ENCODE measurements around the gene IL10RB. TPM values are rescaled to one million over a fixed set of nuclear protein-coding genes. Genes with fewer than 3 reads are reported as not detected.
A peak's percentile ranks its signal among the peaks of the same experiment; 100 is the strongest.
"Not testable (repeated sequence)": the region's sequence is repeated elsewhere in the genome, so short reads cannot be mapped to it uniquely, and the experiment has no call there.

The IL10RB gene
- total and polyA plus RNA-seq, 2 experiments from 2014 or later = 2.2 to 2.5 TPM

DNA sequence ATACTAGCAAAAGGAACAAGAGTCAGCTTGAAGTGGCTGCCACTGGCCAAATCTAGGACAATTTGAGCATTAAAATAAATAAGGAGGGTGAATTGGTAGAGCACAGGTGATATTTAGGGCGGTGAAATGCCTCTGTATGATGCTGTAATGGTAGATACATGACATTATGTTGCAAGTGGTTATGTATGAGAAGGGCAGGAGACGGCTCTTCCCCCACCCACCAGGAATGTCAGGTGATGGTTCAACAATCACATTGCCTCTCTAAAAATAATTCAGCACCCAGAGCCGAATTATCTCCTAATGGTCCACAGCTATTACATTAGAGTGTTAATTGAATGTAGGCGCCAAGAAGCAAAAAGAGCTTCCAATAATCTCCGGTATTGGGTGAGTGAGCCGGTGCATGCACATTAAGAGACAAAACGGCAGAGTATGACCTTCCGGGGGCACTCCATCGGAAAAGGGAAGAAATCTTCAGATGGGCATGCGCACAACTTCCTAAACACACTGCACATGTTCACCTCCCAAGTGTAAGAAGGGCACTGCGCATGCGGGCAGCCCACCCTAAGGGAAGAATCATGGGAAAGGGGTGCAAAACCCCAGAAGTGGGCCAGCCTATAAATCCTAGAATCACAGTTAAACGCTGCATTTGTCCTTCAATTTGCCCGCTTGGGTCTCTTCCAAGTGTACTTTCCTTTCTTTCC is 51.8 kb downstream of the IL10RB start:
- ATAC-seq (no peak), DNase-seq (ENCODE audit: low spot score) (no peak)
- Histone ChIP-seq H3K4me3 (no peak overlapping the region), H3K36me3 (ENCODE audit: insufficient read depth) (no peaks in the 10 kb centered on the region), H3F3A (replicated peaks; ENCODE audit: low read depth) (0 out of 2 replicates have a peak, but pooled peaks cover 3% of the 10 kb centered on the region), H3K4me2 (no peak overlapping the region), H3K9me2 (ENCODE audit: insufficient read depth) (no peaks in the 10 kb centered on the region), H3K79me2 (replicated peaks; ENCODE audit: insufficient read depth) (no peaks in the 10 kb centered on the region), H2AFZ (no peak overlapping the region), H4K20me1 (replicated peaks; ENCODE audit: insufficient read depth) (no peaks in the 10 kb centered on the region), H3K27ac (ENCODE audit: low read depth) (no peak overlapping the region), H3K4me1 (ENCODE audit: insufficient read depth) (no peaks in the 10 kb centered on the region), H3K27me3 (ENCODE audit: insufficient read depth) (no peaks in the 10 kb centered on the region)
- no peak for TF ChIP-seq EZH2 (IDR thresholded peaks at IDR 0.05; ENCODE audit: low read depth, unreplicated experiment)
- no peak for TF ChIP-seq POLR2AphosphoS5 (IDR thresholded peaks at IDR 0.05; ENCODE audit: low read depth)
- no peak for TF ChIP-seq CREB1 (CRISPR knock-in tag; IDR thresholded peaks at IDR 0.05; ENCODE audit: low read depth)
- TF ChIP-seq, protein P1, sequence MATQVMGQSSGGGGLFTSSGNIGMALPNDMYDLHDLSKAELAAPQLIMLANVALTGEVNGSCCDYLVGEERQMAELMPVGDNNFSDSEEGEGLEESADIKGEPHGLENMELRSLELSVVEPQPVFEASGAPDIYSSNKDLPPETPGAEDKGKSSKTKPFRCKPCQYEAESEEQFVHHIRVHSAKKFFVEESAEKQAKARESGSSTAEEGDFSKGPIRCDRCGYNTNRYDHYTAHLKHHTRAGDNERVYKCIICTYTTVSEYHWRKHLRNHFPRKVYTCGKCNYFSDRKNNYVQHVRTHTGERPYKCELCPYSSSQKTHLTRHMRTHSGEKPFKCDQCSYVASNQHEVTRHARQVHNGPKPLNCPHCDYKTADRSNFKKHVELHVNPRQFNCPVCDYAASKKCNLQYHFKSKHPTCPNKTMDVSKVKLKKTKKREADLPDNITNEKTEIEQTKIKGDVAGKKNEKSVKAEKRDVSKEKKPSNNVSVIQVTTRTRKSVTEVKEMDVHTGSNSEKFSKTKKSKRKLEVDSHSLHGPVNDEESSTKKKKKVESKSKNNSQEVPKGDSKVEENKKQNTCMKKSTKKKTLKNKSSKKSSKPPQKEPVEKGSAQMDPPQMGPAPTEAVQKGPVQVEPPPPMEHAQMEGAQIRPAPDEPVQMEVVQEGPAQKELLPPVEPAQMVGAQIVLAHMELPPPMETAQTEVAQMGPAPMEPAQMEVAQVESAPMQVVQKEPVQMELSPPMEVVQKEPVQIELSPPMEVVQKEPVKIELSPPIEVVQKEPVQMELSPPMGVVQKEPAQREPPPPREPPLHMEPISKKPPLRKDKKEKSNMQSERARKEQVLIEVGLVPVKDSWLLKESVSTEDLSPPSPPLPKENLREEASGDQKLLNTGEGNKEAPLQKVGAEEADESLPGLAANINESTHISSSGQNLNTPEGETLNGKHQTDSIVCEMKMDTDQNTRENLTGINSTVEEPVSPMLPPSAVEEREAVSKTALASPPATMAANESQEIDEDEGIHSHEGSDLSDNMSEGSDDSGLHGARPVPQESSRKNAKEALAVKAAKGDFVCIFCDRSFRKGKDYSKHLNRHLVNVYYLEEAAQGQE (IDR thresholded peaks at IDR 0.05; ENCODE audit: unreplicated experiment) = no peak
- Mint-ChIP-seq H3K36me3 (ENCODE audit: low read depth) (no peaks in the 10 kb centered on the region), H3K4me1 (no peaks in the 10 kb centered on the region), H3K27me3 (ENCODE audit: insufficient read depth, low read depth, poor library complexity) (peaks cover 2% of the 10 kb centered on the region), H3K9me3 (peaks cover 10% of the 10 kb centered on the region; the same call in 2 of the 3 replicates), H3K27ac (no peak overlapping the region), H3K4me3 (no peak overlapping the region)

DNA sequence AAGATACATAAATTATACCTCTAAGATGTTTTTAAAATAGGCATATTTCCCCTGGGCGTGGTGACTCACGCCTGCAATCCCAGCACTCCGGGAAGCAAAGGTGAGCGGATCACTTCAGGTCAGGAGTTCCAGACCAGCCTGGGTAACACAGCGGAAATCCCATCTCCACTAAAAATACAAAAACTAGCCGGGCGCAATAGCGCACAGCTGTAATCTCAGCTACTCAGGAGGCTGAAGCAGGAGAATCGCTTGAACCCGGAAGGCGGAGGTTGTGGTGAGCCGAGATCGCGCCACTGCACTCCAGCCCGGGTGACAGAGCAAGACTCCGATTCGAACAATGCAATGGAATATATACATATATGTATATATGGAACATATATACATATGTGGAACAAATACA is 54.8 kb downstream of the IL10RB start:
- H3F3A ChIP-seq (replicated peaks; ENCODE audit: low read depth); H3K27me3 ChIP-seq (ENCODE audit: insufficient read depth); H3K36me3 Mint-ChIP-seq (ENCODE audit: low read depth); H3K4me1 ChIP-seq (ENCODE audit: insufficient read depth); H3K4me1 Mint-ChIP-seq; H3K79me2 ChIP-seq (replicated peaks; ENCODE audit: insufficient read depth); H3K9me2 ChIP-seq (ENCODE audit: insufficient read depth); H3K4me2 ChIP-seq; H3K27me3 Mint-ChIP-seq (ENCODE audit: insufficient read depth, low read depth, poor library complexity); H3K4me3 ChIP-seq; H4K20me1 ChIP-seq (replicated peaks; ENCODE audit: insufficient read depth); DNase-seq (ENCODE audit: low spot score); H2AFZ ChIP-seq; H3K36me3 ChIP-seq (ENCODE audit: insufficient read depth); H3K4me3 Mint-ChIP-seq; H3K27ac Mint-ChIP-seq; H3K27ac ChIP-seq (ENCODE audit: low read depth); ATAC-seq: not testable (repeated sequence)
- peaks cover 10% of the 10 kb centered on the region; the same call in 2 of the 3 replicates for H3K9me3 Mint-ChIP-seq

DNA sequence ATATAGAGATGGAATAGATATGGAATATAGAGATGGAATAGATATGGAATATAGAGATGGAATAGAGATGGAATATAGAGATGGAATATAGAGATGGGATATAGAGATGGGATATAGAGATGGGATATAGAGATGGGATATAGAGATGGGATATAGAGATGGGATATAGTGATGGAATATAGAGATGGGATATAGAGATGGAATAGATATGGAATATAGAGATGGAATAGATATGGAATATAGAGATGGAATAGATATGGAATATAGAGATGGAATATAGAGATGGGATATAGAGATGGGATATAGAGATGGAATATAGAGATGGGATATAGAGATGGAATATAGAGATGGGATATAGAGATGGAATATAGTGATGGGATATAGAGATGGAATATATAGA is 57.4 kb downstream of the IL10RB start:
- peaks cover 10% of the 10 kb centered on the region; the same call in 2 of the 3 replicates for H3K9me3 Mint-ChIP-seq
- Histone ChIP-seq H3K4me2 (peak overlapping the region; percentile 97), H3K79me2 (replicated peaks; ENCODE audit: insufficient read depth) (peaks cover 32% of the 10 kb centered on the region), H3K4me3 (peak overlapping the region; percentile 84)
- H2AFZ ChIP-seq; H3K4me1 ChIP-seq (ENCODE audit: insufficient read depth); H3K9me2 ChIP-seq (ENCODE audit: insufficient read depth); DNase-seq (ENCODE audit: low spot score); ATAC-seq; H3K27me3 ChIP-seq (ENCODE audit: insufficient read depth); H3F3A ChIP-seq (replicated peaks; ENCODE audit: low read depth); H3K36me3 Mint-ChIP-seq (ENCODE audit: low read depth); H3K27ac ChIP-seq (ENCODE audit: low read depth); H3K36me3 ChIP-seq (ENCODE audit: insufficient read depth); H3K4me1 Mint-ChIP-seq; H3K4me3 Mint-ChIP-seq; H3K27ac Mint-ChIP-seq; H4K20me1 ChIP-seq (replicated peaks; ENCODE audit: insufficient read depth); H3K27me3 Mint-ChIP-seq (ENCODE audit: insufficient read depth, low read depth, poor library complexity): not testable (repeated sequence)
